OCI-LY1 (cell line): ENCODE data around the gene ATXN1.

Experiments used
- EZH2 ChIP-seq: fragments of 200-600 bp; sonication (generic), shearing (Covaris generic); IDR thresholded peaks from 2 replicates; pipeline ENCODE4 v1.8.0; 2017; ENCODE audit warnings: borderline replicate concordance, mixed run types, mild to moderate bottlenecking, antibody characterized with exemption, low read length, moderate library complexity, mixed read lengths
- TF ChIP-seq, protein P1 (sequence below): fragments of 200-600 bp; sonication (generic), shearing (Covaris generic); IDR thresholded peaks from 2 replicates; pipeline ENCODE4 v1.5.1; 2017; ENCODE audit warnings: mild to moderate bottlenecking, antibody characterized with exemption, low read length, moderate library complexity, mixed read lengths

GRCh38 chr6:16654701-16655100, 106.6 kb downstream of the ATXN1 start:
- TF ChIP-seq, protein P1, sequence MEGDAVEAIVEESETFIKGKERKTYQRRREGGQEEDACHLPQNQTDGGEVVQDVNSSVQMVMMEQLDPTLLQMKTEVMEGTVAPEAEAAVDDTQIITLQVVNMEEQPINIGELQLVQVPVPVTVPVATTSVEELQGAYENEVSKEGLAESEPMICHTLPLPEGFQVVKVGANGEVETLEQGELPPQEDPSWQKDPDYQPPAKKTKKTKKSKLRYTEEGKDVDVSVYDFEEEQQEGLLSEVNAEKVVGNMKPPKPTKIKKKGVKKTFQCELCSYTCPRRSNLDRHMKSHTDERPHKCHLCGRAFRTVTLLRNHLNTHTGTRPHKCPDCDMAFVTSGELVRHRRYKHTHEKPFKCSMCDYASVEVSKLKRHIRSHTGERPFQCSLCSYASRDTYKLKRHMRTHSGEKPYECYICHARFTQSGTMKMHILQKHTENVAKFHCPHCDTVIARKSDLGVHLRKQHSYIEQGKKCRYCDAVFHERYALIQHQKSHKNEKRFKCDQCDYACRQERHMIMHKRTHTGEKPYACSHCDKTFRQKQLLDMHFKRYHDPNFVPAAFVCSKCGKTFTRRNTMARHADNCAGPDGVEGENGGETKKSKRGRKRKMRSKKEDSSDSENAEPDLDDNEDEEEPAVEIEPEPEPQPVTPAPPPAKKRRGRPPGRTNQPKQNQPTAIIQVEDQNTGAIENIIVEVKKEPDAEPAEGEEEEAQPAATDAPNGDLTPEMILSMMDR, result no peak
- no peak for TF ChIP-seq EZH2
